ENCODE data around the gene KATNAL2.

DNA sequence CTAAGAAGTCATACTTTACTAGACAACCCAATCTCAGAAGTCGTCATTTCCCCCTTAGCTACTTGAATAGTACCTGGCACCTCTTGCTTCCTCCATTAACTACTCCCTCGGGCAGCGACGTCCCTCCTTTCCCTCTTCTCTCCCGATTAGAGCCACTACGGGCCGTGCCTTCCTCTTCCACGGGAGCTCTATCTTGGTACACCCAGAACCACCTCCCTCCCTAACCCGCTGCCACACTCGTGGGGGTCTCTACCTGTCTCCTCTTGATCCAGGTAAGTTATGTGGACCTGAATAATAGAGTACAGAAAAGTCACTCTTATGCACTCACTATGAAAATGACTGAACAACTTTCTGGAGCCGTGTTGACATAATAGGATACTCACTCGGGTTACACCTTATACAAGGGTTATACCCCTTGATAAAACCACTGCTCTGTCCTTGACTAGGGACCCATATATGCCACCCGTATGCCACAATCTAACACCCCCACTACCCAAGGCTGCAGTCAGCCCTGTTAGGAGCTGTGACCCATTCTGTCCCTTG lies 233.5 kb downstream of the KATNAL2 start:
- TF ChIP-seq, protein P1, sequence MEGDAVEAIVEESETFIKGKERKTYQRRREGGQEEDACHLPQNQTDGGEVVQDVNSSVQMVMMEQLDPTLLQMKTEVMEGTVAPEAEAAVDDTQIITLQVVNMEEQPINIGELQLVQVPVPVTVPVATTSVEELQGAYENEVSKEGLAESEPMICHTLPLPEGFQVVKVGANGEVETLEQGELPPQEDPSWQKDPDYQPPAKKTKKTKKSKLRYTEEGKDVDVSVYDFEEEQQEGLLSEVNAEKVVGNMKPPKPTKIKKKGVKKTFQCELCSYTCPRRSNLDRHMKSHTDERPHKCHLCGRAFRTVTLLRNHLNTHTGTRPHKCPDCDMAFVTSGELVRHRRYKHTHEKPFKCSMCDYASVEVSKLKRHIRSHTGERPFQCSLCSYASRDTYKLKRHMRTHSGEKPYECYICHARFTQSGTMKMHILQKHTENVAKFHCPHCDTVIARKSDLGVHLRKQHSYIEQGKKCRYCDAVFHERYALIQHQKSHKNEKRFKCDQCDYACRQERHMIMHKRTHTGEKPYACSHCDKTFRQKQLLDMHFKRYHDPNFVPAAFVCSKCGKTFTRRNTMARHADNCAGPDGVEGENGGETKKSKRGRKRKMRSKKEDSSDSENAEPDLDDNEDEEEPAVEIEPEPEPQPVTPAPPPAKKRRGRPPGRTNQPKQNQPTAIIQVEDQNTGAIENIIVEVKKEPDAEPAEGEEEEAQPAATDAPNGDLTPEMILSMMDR (conservative IDR thresholded peaks at IDR 0.05), result no peak
- TF ChIP-seq EZH2 (IDR thresholded peaks at IDR 0.05; ENCODE audit: low read depth), result no peak

All from PC-9 (cell line).